KMS-11 (cell line): ENCODE results near the gene RNF11.

Source experiments
- H2AFZ ChIP-seq: fragments of 200-600 bp; sonication (generic); 2 replicates; pipeline ENCODE4 v1.6.1; 2016; ENCODE audit warnings: antibody characterized with exemption, mixed run types, low read depth
- H3K27ac ChIP-seq: fragments of 200-600 bp; sonication (generic); 2 replicates; pipeline ENCODE4 v1.6.1; 2016; ENCODE audit warnings: mild to moderate bottlenecking, mixed run types
- H3K27me3 ChIP-seq: fragments of 200-600 bp; sonication (generic); 2 replicates; pipeline ENCODE4 v1.6.1; 2017; ENCODE audit warnings: mild to moderate bottlenecking, low read depth, mixed run types, moderate library complexity; ENCODE audit not compliant: insufficient read depth
- H3K36me3 ChIP-seq: fragments of 200-600 bp; sonication (generic); 2 replicates; pipeline ENCODE4 v1.6.1; 2017; ENCODE audit warnings: mild to moderate bottlenecking, mixed run types; ENCODE audit not compliant: insufficient read depth
- H3K4me1 ChIP-seq: fragments of 200-600 bp; sonication (generic); 2 replicates; pipeline ENCODE4 v1.6.1; 2016; ENCODE audit warnings: mild to moderate bottlenecking, low read depth, mixed run types; ENCODE audit not compliant: poor library complexity, severe bottlenecking
- H3K4me2 ChIP-seq: fragments of 200-600 bp; sonication (generic); 2 replicates; pipeline ENCODE4 v1.7.0; 2016; ENCODE audit warnings: mild to moderate bottlenecking, mixed run types
- H3K4me3 ChIP-seq: fragments of 200-600 bp; sonication (generic); IDR thresholded peaks from 2 replicates; pipeline ENCODE4 v1.6.1; 2017; ENCODE audit warnings: low read depth, low read length, mixed read lengths; ENCODE audit not compliant: insufficient read depth
- H3K79me2 ChIP-seq: fragments of 200-600 bp; sonication (generic); 2 replicates; pipeline ENCODE4 v1.6.1; 2016; ENCODE audit warnings: low read depth, mixed run types; ENCODE audit not compliant: insufficient read depth
- H3K9ac ChIP-seq: fragments of 200-600 bp; sonication (generic); 2 replicates; pipeline ENCODE4 v1.6.1; 2016; ENCODE audit warnings: mild to moderate bottlenecking, mixed run types
- H4K20me1 ChIP-seq: fragments of 200-600 bp; sonication (generic); 2 replicates; pipeline ENCODE4 v1.6.1; 2016; ENCODE audit warnings: mild to moderate bottlenecking, mixed run types; ENCODE audit not compliant: insufficient read depth
- TF ChIP-seq, protein P1 (sequence below): fragments of 200-600 bp; sonication (generic); conservative IDR thresholded peaks from 2 replicates; pipeline ENCODE4 v1.6.1; 2017; ENCODE audit warnings: low read depth, mild to moderate bottlenecking, antibody characterized with exemption, low read length, moderate library complexity, mixed read lengths

RNF11 gene

GRCh38 chr1:51236531-51237350, 668 bp downstream of the RNF11 start:
- TF ChIP-seq, protein P1, sequence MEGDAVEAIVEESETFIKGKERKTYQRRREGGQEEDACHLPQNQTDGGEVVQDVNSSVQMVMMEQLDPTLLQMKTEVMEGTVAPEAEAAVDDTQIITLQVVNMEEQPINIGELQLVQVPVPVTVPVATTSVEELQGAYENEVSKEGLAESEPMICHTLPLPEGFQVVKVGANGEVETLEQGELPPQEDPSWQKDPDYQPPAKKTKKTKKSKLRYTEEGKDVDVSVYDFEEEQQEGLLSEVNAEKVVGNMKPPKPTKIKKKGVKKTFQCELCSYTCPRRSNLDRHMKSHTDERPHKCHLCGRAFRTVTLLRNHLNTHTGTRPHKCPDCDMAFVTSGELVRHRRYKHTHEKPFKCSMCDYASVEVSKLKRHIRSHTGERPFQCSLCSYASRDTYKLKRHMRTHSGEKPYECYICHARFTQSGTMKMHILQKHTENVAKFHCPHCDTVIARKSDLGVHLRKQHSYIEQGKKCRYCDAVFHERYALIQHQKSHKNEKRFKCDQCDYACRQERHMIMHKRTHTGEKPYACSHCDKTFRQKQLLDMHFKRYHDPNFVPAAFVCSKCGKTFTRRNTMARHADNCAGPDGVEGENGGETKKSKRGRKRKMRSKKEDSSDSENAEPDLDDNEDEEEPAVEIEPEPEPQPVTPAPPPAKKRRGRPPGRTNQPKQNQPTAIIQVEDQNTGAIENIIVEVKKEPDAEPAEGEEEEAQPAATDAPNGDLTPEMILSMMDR: no peak
- H3K27ac ChIP-seq: peak overlapping the region; percentile 58
- H3K4me3 ChIP-seq: no peak overlapping the region
- peak overlapping the region; percentile 53; the same call in 1 of the 2 replicates for H3K9ac ChIP-seq
- H3K27me3 ChIP-seq: no peaks in the 10 kb centered on the region
- H3K36me3 ChIP-seq: no peaks in the 10 kb centered on the region
- no peaks in the 10 kb centered on the region for H3K4me1 ChIP-seq
- H3K79me2 ChIP-seq: peaks cover 22% of the 10 kb centered on the region; the same call in 1 of the 2 replicates
- H2AFZ ChIP-seq: no peak overlapping the region
- H4K20me1 ChIP-seq: no peaks in the 10 kb centered on the region
- H3K4me2 ChIP-seq: no peak overlapping the region

GRCh38 chr1:51237351-51238033, 1.4 kb downstream of the RNF11 start:
- Histone ChIP-seq H3K27ac (no peak overlapping the region; the same call in 1 of the 2 replicates), H3K4me2 (peak overlapping the region; percentile 51), H3K9ac (peak overlapping the region; percentile 15; the same call in 1 of the 2 replicates)

DNA sequence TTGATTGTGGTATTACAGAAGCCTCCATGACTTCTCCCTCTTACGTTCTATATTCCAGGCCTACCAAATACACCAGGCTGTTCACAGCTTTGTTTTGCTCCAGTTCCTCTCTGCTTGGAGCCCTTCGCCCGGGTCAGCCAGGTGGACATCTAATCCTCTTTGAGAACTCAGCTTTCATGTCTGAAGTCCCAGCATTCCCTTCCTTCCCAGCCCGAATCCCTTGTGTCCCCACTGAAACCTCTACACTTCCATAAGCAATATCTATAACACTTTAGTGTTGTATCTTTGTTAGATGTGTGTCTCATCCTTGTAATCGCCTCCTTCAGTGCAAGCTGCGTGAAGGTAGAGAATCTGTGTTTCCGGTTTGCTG, 1.9 kb downstream of the RNF11 start:
- Histone ChIP-seq H3K79me2 (peaks cover 22% of the 10 kb centered on the region; the same call in 1 of the 2 replicates), H3K4me3 (no peak overlapping the region), H4K20me1 (no peaks in the 10 kb centered on the region), H2AFZ (no peak overlapping the region), H3K36me3 (no peaks in the 10 kb centered on the region), H3K4me2 (peak overlapping the region; percentile 51), H3K27ac (no peak overlapping the region; the same call in 1 of the 2 replicates), H3K4me1 (no peaks in the 10 kb centered on the region), H3K27me3 (no peaks in the 10 kb centered on the region), H3K9ac (peak overlapping the region; percentile 15; the same call in 1 of the 2 replicates)
- TF ChIP-seq, protein P1: no peak

More at GRCh38 chr1:51237351-51238033, 1.4 kb downstream of the RNF11 start:
- TF ChIP-seq, protein P1: no peak
- Histone ChIP-seq H3K36me3 (no peaks in the 10 kb centered on the region), H3K4me3 (no peak overlapping the region), H4K20me1 (no peaks in the 10 kb centered on the region), H3K27me3 (no peaks in the 10 kb centered on the region), H2AFZ (no peak overlapping the region), H3K4me1 (no peaks in the 10 kb centered on the region), H3K79me2 (peaks cover 22% of the 10 kb centered on the region; the same call in 1 of the 2 replicates)

DNA sequence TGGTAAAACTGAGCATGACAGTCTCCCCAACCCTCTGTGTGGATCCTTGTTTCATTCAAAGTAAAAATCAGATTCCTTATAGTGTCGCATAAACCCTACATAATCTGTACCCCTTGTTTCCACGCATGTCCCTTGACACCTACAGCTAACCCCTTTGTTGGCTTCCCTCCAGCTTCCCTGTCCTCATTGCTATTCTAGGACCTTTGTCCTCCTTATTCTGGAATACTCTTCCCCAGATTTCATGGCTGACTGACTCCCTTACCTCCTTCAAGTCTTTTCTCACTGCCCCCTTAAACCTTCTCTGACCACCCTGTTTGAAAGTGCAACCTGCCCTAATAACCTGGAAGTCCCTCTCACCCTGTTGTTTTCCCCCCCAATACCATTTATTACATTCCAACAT, 4.0 kb downstream of the RNF11 start:
- H3K4me2 ChIP-seq: no peak overlapping the region
- H2AFZ ChIP-seq: no peak overlapping the region
- no peak overlapping the region for H3K9ac ChIP-seq
- H3K4me3 ChIP-seq: no peak overlapping the region
- TF ChIP-seq, protein P1: no peak
- no peaks in the 10 kb centered on the region for H4K20me1 ChIP-seq
- H3K27me3 ChIP-seq: no peaks in the 10 kb centered on the region
- peaks cover 22% of the 10 kb centered on the region; the same call in 1 of the 2 replicates for H3K79me2 ChIP-seq
- H3K4me1 ChIP-seq: no peaks in the 10 kb centered on the region
- H3K27ac ChIP-seq: no peak overlapping the region
- no peaks in the 10 kb centered on the region for H3K36me3 ChIP-seq
